SU-DHL-6 (cell line): ENCODE data around the gene UPF2.

Experiments used
- H2AFZ ChIP-seq: fragments of 200-600 bp; sonication (generic); 2 replicates; pipeline ENCODE4 v1.6.1; 2014; ENCODE audit warnings: low read depth, mild to moderate bottlenecking, moderate library complexity, mixed read lengths, antibody characterized with exemption, low read length; ENCODE audit not compliant: severe bottlenecking
- H3F3A ChIP-seq: fragments of 200-600 bp; shearing (Covaris generic); 2 replicates; pipeline ENCODE4 v1.6.0; 2016; ENCODE audit warnings: antibody characterized with exemption, mild to moderate bottlenecking; ENCODE audit not compliant: insufficient read depth
- H3K27ac ChIP-seq: fragments of 200-600 bp; sonication (generic); 2 replicates; pipeline ENCODE4 v1.5.1; 2016; ENCODE audit warnings: low read depth, mild to moderate bottlenecking, low read length, moderate library complexity, mixed read lengths
- H3K27me3 ChIP-seq: fragments of 200-600 bp; sonication (generic), shearing (Covaris generic); 2 replicates; pipeline ENCODE4 v1.6.0; 2014; ENCODE audit warnings: mild to moderate bottlenecking, low read length
- H3K36me3 ChIP-seq: fragments of 200-600 bp; sonication (generic); 2 replicates; pipeline ENCODE4 v1.6.1; 2014; ENCODE audit warnings: mild to moderate bottlenecking, low read length, mixed read lengths
- H3K4me2 ChIP-seq: fragments of 300-600, 200-600 bp; shearing (Covaris generic), sonication (generic); 2 replicates; pipeline ENCODE4 v1.6.0; 2014; ENCODE audit warnings: low read length, low read depth, mild to moderate bottlenecking; ENCODE audit not compliant: poor library complexity, severe bottlenecking
- H3K4me3 ChIP-seq: fragments of 200-600 bp; sonication (generic); 2 replicates; pipeline ENCODE4 v1.5.1; 2014; ENCODE audit warnings: antibody characterized with exemption, low read length, mild to moderate bottlenecking, mixed read lengths; ENCODE audit not compliant: insufficient read depth, poor library complexity, severe bottlenecking
- H3K79me2 ChIP-seq: fragments of 200-600 bp; sonication (generic); 2 replicates; pipeline ENCODE4 v1.6.1; 2014; ENCODE audit warnings: mild to moderate bottlenecking, low read length, moderate library complexity; ENCODE audit not compliant: insufficient read depth
- H3K9ac ChIP-seq: fragments of 200-600 bp; sonication (generic); 2 replicates; pipeline ENCODE4 v1.7.0; 2014; ENCODE audit warnings: mild to moderate bottlenecking, low read length
- H3K9me2 ChIP-seq: fragments of 200-600 bp; sonication (generic); replicated peaks from 2 replicates; pipeline ENCODE4 v1.6.1; 2014; ENCODE audit warnings: low read length; ENCODE audit not compliant: insufficient read depth
- H3K9me3 ChIP-seq: fragments of 200-600 bp; sonication (generic); 2 replicates; pipeline ENCODE4 v1.6.1; 2014; ENCODE audit warnings: low read length, mixed read lengths; ENCODE audit not compliant: insufficient read depth
- H4K20me1 ChIP-seq: fragments of 200-600 bp; sonication (generic); 2 replicates; pipeline ENCODE4 v1.6.1; 2014; ENCODE audit warnings: low read depth, mild to moderate bottlenecking, antibody characterized with exemption, low read length, moderate library complexity, mixed read lengths
- EZH2phosphoT487 ChIP-seq: fragments of 200-600 bp; sonication (generic), shearing (Covaris generic); conservative IDR thresholded peaks from 2 replicates; pipeline ENCODE4 v1.6.1; 2018; ENCODE audit warnings: mild to moderate bottlenecking, antibody characterized with exemption, low read length, moderate library complexity, mixed read lengths
- TF ChIP-seq, protein P1 (sequence below): fragments of 200-600 bp; sonication (generic); IDR thresholded peaks from one replicate; pipeline ENCODE4 v1.5.1; 2017; ENCODE audit warnings: antibody characterized with exemption, mild to moderate bottlenecking, low read length, moderate library complexity; ENCODE audit not compliant: insufficient read depth, poor library complexity, severe bottlenecking

The UPF2 gene

DNA sequence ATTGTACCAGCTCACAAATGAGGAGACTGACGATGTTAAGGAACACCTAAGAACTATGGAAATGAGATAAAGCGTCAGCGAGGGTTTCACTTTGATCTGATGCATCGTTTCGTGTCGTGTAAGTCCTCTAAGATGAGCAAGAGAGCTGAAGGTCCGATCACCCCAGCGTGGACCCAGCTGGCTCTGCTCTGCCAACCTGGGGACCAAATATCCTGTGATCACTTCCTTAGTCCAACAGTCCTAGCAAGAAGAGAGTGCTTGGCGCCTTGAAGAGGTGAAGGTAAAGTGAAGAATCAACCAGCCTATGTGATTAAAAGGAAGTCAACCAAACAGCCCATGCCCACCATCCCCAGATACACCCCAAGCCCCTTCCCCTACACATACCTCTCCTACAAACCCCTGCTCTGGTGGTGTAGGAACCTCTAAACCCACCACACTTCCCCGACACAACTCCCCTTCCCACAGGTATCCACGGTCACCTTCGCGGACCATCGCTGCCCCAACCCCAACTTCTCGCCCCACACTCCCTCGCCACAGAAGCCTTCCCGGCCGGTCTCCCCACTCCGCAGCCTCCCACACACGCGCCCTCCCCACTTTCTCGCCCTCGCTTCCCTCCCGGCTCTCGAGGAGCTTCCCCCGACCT lies 722 bp downstream of the UPF2 start:
- no peak for TF ChIP-seq EZH2phosphoT487
- TF ChIP-seq, protein P1, sequence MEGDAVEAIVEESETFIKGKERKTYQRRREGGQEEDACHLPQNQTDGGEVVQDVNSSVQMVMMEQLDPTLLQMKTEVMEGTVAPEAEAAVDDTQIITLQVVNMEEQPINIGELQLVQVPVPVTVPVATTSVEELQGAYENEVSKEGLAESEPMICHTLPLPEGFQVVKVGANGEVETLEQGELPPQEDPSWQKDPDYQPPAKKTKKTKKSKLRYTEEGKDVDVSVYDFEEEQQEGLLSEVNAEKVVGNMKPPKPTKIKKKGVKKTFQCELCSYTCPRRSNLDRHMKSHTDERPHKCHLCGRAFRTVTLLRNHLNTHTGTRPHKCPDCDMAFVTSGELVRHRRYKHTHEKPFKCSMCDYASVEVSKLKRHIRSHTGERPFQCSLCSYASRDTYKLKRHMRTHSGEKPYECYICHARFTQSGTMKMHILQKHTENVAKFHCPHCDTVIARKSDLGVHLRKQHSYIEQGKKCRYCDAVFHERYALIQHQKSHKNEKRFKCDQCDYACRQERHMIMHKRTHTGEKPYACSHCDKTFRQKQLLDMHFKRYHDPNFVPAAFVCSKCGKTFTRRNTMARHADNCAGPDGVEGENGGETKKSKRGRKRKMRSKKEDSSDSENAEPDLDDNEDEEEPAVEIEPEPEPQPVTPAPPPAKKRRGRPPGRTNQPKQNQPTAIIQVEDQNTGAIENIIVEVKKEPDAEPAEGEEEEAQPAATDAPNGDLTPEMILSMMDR = no peak
- H2AFZ ChIP-seq = peak overlapping the region; percentile 25

DNA sequence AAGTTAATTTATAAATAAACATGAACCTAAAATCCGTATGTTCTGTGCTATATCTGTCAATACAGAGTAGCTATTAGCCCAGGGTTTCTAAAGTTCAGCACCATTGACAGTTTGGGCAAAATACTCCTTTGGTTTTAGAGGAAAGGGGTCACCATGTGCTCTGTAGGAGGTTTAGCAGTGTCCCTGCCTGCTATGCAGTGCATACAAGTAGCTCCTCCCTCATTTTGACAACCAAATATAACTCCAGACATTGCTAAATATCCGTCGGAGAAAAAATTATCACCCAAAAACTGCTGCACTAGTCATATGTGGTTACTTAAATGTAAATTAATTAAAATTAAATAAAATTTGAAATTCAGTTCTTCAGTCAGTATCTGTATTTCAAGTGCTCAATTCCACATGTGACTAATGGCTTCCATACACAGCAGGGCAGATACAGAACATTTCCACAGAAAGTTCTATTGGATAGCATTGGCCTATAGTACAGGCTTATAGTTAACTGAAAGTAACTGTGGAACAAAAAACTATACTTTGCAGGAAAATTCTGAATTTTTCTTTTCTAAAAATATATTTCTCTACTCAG lies 6.4 kb downstream of the UPF2 start:
- H3K36me3 ChIP-seq = peaks cover 25% of the 10 kb centered on the region
- H3F3A ChIP-seq = 0 out of 2 replicates have a peak, but pooled peaks cover 4% of the 10 kb centered on the region
- no peaks in the 10 kb centered on the region for H3K9me3 ChIP-seq
- no peaks in the 10 kb centered on the region for H3K9me2 ChIP-seq
- no peak overlapping the region for H3K27ac ChIP-seq
- H4K20me1 ChIP-seq = 0 out of 2 replicates have a peak, but pooled peaks cover 4% of the 10 kb centered on the region
- H3K4me3 ChIP-seq = no peak overlapping the region
- H2AFZ ChIP-seq = no peak overlapping the region
- no peak overlapping the region for H3K9ac ChIP-seq
- H3K4me2 ChIP-seq = no peak overlapping the region
- no peaks in the 10 kb centered on the region for H3K27me3 ChIP-seq
- no peak for TF ChIP-seq EZH2phosphoT487
- TF ChIP-seq, protein P1 = no peak
- H3K79me2 ChIP-seq = peaks cover 92% of the 10 kb centered on the region

More for the DNA sequence above, 722 bp downstream of the UPF2 start:
- Histone ChIP-seq H3K9me3 (no peaks in the 10 kb centered on the region), H3K9ac (peak overlapping the region; percentile 99), H3K79me2 (peaks cover 57% of the 10 kb centered on the region), H3K4me2 (peak overlapping the region; percentile 78), H3K4me3 (peak overlapping the region; percentile 88), H3K9me2 (no peaks in the 10 kb centered on the region), H3K27ac (peak overlapping the region; percentile 87), H3K27me3 (no peaks in the 10 kb centered on the region), H4K20me1 (no peaks in the 10 kb centered on the region), H3F3A (peaks cover 22% of the 10 kb centered on the region), H3K36me3 (no peaks in the 10 kb centered on the region)

DNA sequence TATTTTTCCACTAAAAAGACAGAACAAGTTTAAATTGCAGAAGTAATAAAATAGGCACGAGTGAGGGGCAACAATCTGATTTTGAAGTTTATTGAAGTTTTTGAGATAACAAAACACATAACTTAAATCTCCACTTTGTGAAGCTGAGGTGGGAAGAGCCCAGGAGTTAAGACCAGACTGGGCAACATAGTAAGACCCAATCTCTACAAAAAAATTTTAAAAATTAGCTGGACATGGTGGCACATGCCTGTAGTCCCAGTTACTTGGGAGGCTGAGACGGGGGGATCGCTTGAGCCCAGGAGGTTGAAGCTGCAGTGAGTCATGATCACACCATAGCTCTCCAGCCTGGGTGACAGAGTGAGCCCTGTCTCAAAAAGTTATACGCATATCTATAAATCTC lies 11.2 kb downstream of the UPF2 start:
- no peak overlapping the region for H3K4me2 ChIP-seq
- H2AFZ ChIP-seq = no peak overlapping the region
- H3K79me2 ChIP-seq = peaks cover 85% of the 10 kb centered on the region
- H3K27me3 ChIP-seq = no peaks in the 10 kb centered on the region
- H3K9ac ChIP-seq = no peak overlapping the region
- H3K36me3 ChIP-seq = peaks cover 52% of the 10 kb centered on the region
- H4K20me1 ChIP-seq = 0 out of 2 replicates have a peak, but pooled peaks cover 15% of the 10 kb centered on the region
- no peak overlapping the region for H3K4me3 ChIP-seq
- 0 out of 2 replicates have a peak, but pooled peaks cover 2% of the 10 kb centered on the region for H3F3A ChIP-seq
- H3K9me2 ChIP-seq = no peaks in the 10 kb centered on the region
- H3K27ac ChIP-seq = no peak overlapping the region
- TF ChIP-seq EZH2phosphoT487 = no peak
- TF ChIP-seq, protein P1 = no peak
- H3K9me3 ChIP-seq = no peaks in the 10 kb centered on the region
